ENCODE measurements around the gene NXF3. TPM values are rescaled to one million over a fixed set of nuclear protein-coding genes. Genes with fewer than 3 reads are reported as not detected.
"Not testable (repeated sequence)": the region's sequence is repeated elsewhere in the genome, so short reads cannot be mapped to it uniquely, and the experiment has no call there.

Gene NXF3
- total and polyA plus RNA-seq, 2 donors (not counting 3 experiments of a cell fraction or from before 2014, with no cell fraction given): not detected

GRCh38 chrX:103103866-103104265, 10.9 kb upstream of the NXF3 start:
- DNase-seq (ENCODE audit: low read depth, low spot score); H3K27me3 ChIP-seq (ENCODE audit: control insufficient read depth in 2 of 2, insufficient read depth in 2 of 2, low read length in 2 of 2); POLR2A ChIA-PET; H3K4me2 ChIP-seq (ENCODE audit: insufficient read depth, low read length); H3K4me3 ChIP-seq (replicated peaks in 1 of 3; ENCODE audit: insufficient read depth in 1 of 3, low read depth in 1 of 3, low read length in 3 of 3); BruUV-seq (replicated peaks); H3K36me3 ChIP-seq (ENCODE audit: control insufficient read depth in 2 of 2, extremely low read depth in 1 of 2, insufficient read depth in 2 of 2, low read length in 2 of 2); CTCF ChIA-PET; H3K9me3 ChIP-seq (replicated peaks; ENCODE audit: control insufficient read depth, insufficient read depth, low read length); H3K27ac ChIP-seq (ENCODE audit: insufficient read depth, low read depth, low read length); intact Hi-C loops (cut with micrococcal nuclease); H2AFZ ChIP-seq (ENCODE audit: low read depth, low read length); FAIRE-seq; H3K79me2 ChIP-seq (ENCODE audit: control insufficient read depth, insufficient read depth, low read length); H3K9ac ChIP-seq (replicated peaks; ENCODE audit: extremely low read depth, insufficient read depth, low read length); H3K4me1 ChIP-seq (ENCODE audit: control insufficient read depth, extremely low read depth, insufficient read depth, low read length); dilution Hi-C loops (cut with MboI; ENCODE audit: extremely low pct_ligation_motif_present, low sequenced_read_pairs); H4K20me1 ChIP-seq (replicated peaks; ENCODE audit: control insufficient read depth, extremely low read depth, insufficient read depth, low read length); H3K9me1 ChIP-seq (replicated peaks; ENCODE audit: control insufficient read depth, extremely low read depth, insufficient read depth, low read length): not testable (repeated sequence)

GRCh38 chrX:103101299-103102042, 8.5 kb upstream of the NXF3 start:
- POLR2A ChIA-PET: no interaction called here
- H3K9me3 ChIP-seq (replicated peaks; ENCODE audit: control insufficient read depth, insufficient read depth, low read length): no peaks in the 10 kb centered on the region
- H3K4me3 ChIP-seq (replicated peaks in 1 of 3; ENCODE audit: insufficient read depth in 1 of 3, low read depth in 1 of 3, low read length in 3 of 3): no peak overlapping the region
- FAIRE-seq (no peak), DNase-seq (ENCODE audit: low read depth, low spot score) (peak; percentile 29)
- H3K4me2 ChIP-seq (ENCODE audit: insufficient read depth, low read length): no peak overlapping the region
- H3K27me3 ChIP-seq (ENCODE audit: control insufficient read depth in 2 of 2, insufficient read depth in 2 of 2, low read length in 2 of 2): no peaks in the 10 kb centered on the region
- TF ChIP-seq EZH2 (IDR thresholded peaks at IDR 0.05; ENCODE audit: borderline replicate concordance, low read depth, low read length, severe bottlenecking) (no peak), MYC (IDR thresholded peaks at IDR 0.05; ENCODE audit: low read depth, low read length) (no peak), POLR2A (IDR thresholded peaks at IDR 0.05; ENCODE audit: low read depth, low read length) (no peak), JUN (IDR thresholded peaks at IDR 0.05; ENCODE audit: borderline replicate concordance, insufficient read depth, insufficient read length, low read depth) (no peak), CTCF (IDR thresholded peaks at IDR 0.05; ENCODE audit: extremely low read depth in 1 of 2, insufficient read depth in 1 of 2, low read depth in 1 of 2, low read length in 2 of 2) (no peak), GATA2 (IDR thresholded peaks at IDR 0.05; ENCODE audit: insufficient read depth, insufficient read length, low read depth, low read length) (no peak), FOS (IDR thresholded peaks at IDR 0.05; ENCODE audit: borderline replicate concordance, insufficient read depth, low read length) (no peak), MAX (IDR thresholded peaks at IDR 0.05; ENCODE audit: insufficient read depth, insufficient read length) (no peak), POLR2AphosphoS5 (IDR thresholded peaks at IDR 0.05; ENCODE audit: insufficient read depth, low read depth, low read length) (no peak)
- dilution Hi-C loops (cut with MboI; ENCODE audit: extremely low pct_ligation_motif_present, low sequenced_read_pairs): no loop called here
- no peak overlapping the region for H3K27ac ChIP-seq (ENCODE audit: insufficient read depth, low read depth, low read length)
- no peaks in the 10 kb centered on the region for H3K36me3 ChIP-seq (ENCODE audit: control insufficient read depth in 2 of 2, extremely low read depth in 1 of 2, insufficient read depth in 2 of 2, low read length in 2 of 2)
- H4K20me1 ChIP-seq (replicated peaks; ENCODE audit: control insufficient read depth, extremely low read depth, insufficient read depth, low read length): no peaks in the 10 kb centered on the region
- H3K9me1 ChIP-seq (replicated peaks; ENCODE audit: control insufficient read depth, extremely low read depth, insufficient read depth, low read length): no peaks in the 10 kb centered on the region
- no peaks in the 10 kb centered on the region for H3K4me1 ChIP-seq (ENCODE audit: control insufficient read depth, extremely low read depth, insufficient read depth, low read length)
- intact Hi-C loops (cut with micrococcal nuclease): no loop called here
- H3K79me2 ChIP-seq (ENCODE audit: control insufficient read depth, insufficient read depth, low read length): no peaks in the 10 kb centered on the region
- no peak overlapping the region for H2AFZ ChIP-seq (ENCODE audit: low read depth, low read length)
- BruUV-seq (replicated peaks): no TSS peak
- H3K9ac ChIP-seq (replicated peaks; ENCODE audit: extremely low read depth, insufficient read depth, low read length): no peak overlapping the region
- CTCF ChIA-PET: no interaction called here

Measured in endothelial cell of umbilical vein (primary cell).